PC-9 (cell line): Measurements from ENCODE around the gene AKAP8. TPM values are rescaled to one million over a fixed set of nuclear protein-coding genes. Genes with fewer than 3 reads are reported as not detected.

Experiments used
- BruUV-seq: library from RNA; stranded (reverse); fragments of 400-500 nt; replicated peaks from 2 replicates; lab custom pipeline; 2021; lab: Mats Ljungman, UMichigan
- CTCF ChIA-PET: fragments of 300-600 bp; sonication (Branson Sonifier 250); formaldehyde crosslinking; loops from one replicate; lab custom pipeline; 2022; ENCODE audit warnings: antibody characterized with exemption; lab: Charles Lee
- POLR2A ChIA-PET: fragments of 300-600 bp; sonication (Branson Sonifier 250); formaldehyde crosslinking; loops from one replicate; lab custom pipeline; 2022; ENCODE audit warnings: antibody characterized with exemption; ENCODE audit not compliant: unreplicated experiment; lab: Charles Lee
- DNase-seq, 2 experiments: peaks; one replicate each; pipeline versions ENCODE4 v3.0.0 to v3.0.0-alpha.2; 2015 to 2022; ENCODE audit warnings: mixed read lengths in 1 of 2
- H2AFZ ChIP-seq: fragments of 200-600 bp; sonication (generic); 2 replicates; pipeline ENCODE4 v1.8.1; 2017; ENCODE audit warnings: antibody characterized with exemption
- H3F3A ChIP-seq: fragments of 200-600 bp; sonication (generic); 2 replicates; pipeline ENCODE4 v1.8.1; 2017; ENCODE audit warnings: antibody characterized with exemption, mild to moderate bottlenecking, low read depth; ENCODE audit not compliant: insufficient read depth
- H3K27ac ChIP-seq: fragments of 200-600 bp; sonication (generic); 2 replicates; pipeline ENCODE4 v1.6.1; 2016; ENCODE audit warnings: mixed run types
- H3K27me3 ChIP-seq: fragments of 200-600 bp; sonication (generic); 2 replicates; pipeline ENCODE4 v1.6.1; 2016; ENCODE audit warnings: low read depth, mixed run types; ENCODE audit not compliant: insufficient read depth
- H3K36me3 ChIP-seq: fragments of 200-600 bp; sonication (generic); 2 replicates; pipeline ENCODE4 v1.6.1; 2016; ENCODE audit warnings: low read depth, mixed run types
- H3K4me1 ChIP-seq: fragments of 200-600 bp; sonication (generic); replicated peaks from 2 replicates; pipeline ENCODE4 v1.6.1; 2016; ENCODE audit warnings: mixed run types; ENCODE audit not compliant: insufficient read depth
- H3K4me2 ChIP-seq: fragments of 200-600 bp; sonication (generic); 2 replicates; pipeline ENCODE4 v1.6.1; 2017; ENCODE audit warnings: mixed run types
- H3K4me3 ChIP-seq: fragments of 200-600 bp; sonication (generic); 2 replicates; pipeline ENCODE4 v1.6.1; 2016; ENCODE audit warnings: mixed run types
- H3K79me2 ChIP-seq: fragments of 200-600 bp; sonication (generic); 2 replicates; pipeline ENCODE4 v1.6.1; 2017; ENCODE audit warnings: low read depth, mixed run types
- H3K9me2 ChIP-seq: fragments of 200-600 bp; sonication (generic); 2 replicates; pipeline ENCODE4 v1.8.1; 2017; ENCODE audit warnings: mild to moderate bottlenecking; ENCODE audit not compliant: insufficient read depth
- H3K9me3 ChIP-seq: fragments of 200-600 bp; sonication (generic); 2 replicates; pipeline ENCODE4 v1.8.1; 2016; ENCODE audit warnings: low read depth; ENCODE audit not compliant: insufficient read depth
- H4K20me1 ChIP-seq: fragments of 200-600 bp; sonication (generic); 2 replicates; pipeline ENCODE4 v1.8.1; 2017; ENCODE audit not compliant: insufficient read depth
- EZH2 ChIP-seq: fragments of 200-600 bp; sonication (generic); IDR thresholded peaks from 2 replicates; pipeline ENCODE4 v1.8.0; 2017; ENCODE audit warnings: antibody characterized with exemption, low read depth
- intact Hi-C: fragments of 100-400 bp; cut with micrococcal nuclease; formaldehyde crosslinking; loops from one replicate; pipeline ENCODE4 v1.10.0; 2022; ENCODE audit not compliant: unreplicated experiment
- total RNA-seq: library from RNA; stranded (reverse); gene quantifications from 2 replicates; pipeline ENCODE4 v1.2.3, GENCODE V29; 2021
- TF ChIP-seq, protein P1 (sequence below): fragments of 200-600 bp; sonication (generic); conservative IDR thresholded peaks from 2 replicates; pipeline ENCODE4 v1.6.1; 2017; ENCODE audit warnings: mixed run types, antibody characterized with exemption, mild to moderate bottlenecking, moderate library complexity

The AKAP8 gene
- total RNA-seq, 1 experiment from 2014 or later, result 43.4 TPM

GRCh38 chr19:15400521-15401396, 21.2 kb upstream of the AKAP8 start:
- DNase-seq, result no peak
- Histone ChIP-seq H3F3A (peaks cover 5% of the 10 kb centered on the region; the same call in 1 of the 2 replicates), H3K27me3 (no peaks in the 10 kb centered on the region), H4K20me1 (peaks cover 61% of the 10 kb centered on the region), H3K36me3 (peaks cover 28% of the 10 kb centered on the region; the same call in 1 of the 2 replicates), H3K9me2 (no peaks in the 10 kb centered on the region), H3K27ac (no peak overlapping the region), H3K9me3 (no peaks in the 10 kb centered on the region), H3K4me1 (no peaks in the 10 kb centered on the region), H2AFZ (no peak overlapping the region), H3K4me3 (no peak overlapping the region), H3K79me2 (peaks cover 41% of the 10 kb centered on the region), H3K4me2 (no peak overlapping the region)
- intact Hi-C loops, result no loop called here
- TF ChIP-seq, protein P1, sequence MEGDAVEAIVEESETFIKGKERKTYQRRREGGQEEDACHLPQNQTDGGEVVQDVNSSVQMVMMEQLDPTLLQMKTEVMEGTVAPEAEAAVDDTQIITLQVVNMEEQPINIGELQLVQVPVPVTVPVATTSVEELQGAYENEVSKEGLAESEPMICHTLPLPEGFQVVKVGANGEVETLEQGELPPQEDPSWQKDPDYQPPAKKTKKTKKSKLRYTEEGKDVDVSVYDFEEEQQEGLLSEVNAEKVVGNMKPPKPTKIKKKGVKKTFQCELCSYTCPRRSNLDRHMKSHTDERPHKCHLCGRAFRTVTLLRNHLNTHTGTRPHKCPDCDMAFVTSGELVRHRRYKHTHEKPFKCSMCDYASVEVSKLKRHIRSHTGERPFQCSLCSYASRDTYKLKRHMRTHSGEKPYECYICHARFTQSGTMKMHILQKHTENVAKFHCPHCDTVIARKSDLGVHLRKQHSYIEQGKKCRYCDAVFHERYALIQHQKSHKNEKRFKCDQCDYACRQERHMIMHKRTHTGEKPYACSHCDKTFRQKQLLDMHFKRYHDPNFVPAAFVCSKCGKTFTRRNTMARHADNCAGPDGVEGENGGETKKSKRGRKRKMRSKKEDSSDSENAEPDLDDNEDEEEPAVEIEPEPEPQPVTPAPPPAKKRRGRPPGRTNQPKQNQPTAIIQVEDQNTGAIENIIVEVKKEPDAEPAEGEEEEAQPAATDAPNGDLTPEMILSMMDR, result no peak
- TF ChIP-seq EZH2, result no peak
- POLR2A ChIA-PET, result no interaction called here
- BruUV-seq, result no TSS peak
- CTCF ChIA-PET, result no interaction called here

GRCh38 chr19:15399635-15400034, 20.0 kb upstream of the AKAP8 start:
- Histone ChIP-seq H2AFZ (no peak overlapping the region), H4K20me1 (peaks cover 50% of the 10 kb centered on the region), H3K27ac (no peak overlapping the region), H3K27me3 (no peaks in the 10 kb centered on the region), H3K4me1 (no peaks in the 10 kb centered on the region), H3K79me2 (peaks cover 30% of the 10 kb centered on the region), H3K9me3 (no peaks in the 10 kb centered on the region), H3K36me3 (peaks cover 28% of the 10 kb centered on the region; the same call in 1 of the 2 replicates), H3K9me2 (no peaks in the 10 kb centered on the region), H3K4me3 (no peak overlapping the region), H3F3A (peaks cover 12% of the 10 kb centered on the region; the same call in 1 of the 2 replicates), H3K4me2 (no peak overlapping the region)
- no peak for TF ChIP-seq EZH2
- TF ChIP-seq, protein P1, result no peak
- ChIA-PET POLR2A (no interaction called here), CTCF (no interaction called here)
- intact Hi-C loops, result no loop called here
- DNase-seq, result no peak
- BruUV-seq, result no TSS peak

- no peak overlapping the region for H3K4me2 ChIP-seq
- H3K9me3 ChIP-seq, result no peaks in the 10 kb centered on the region
- peaks cover 25% of the 10 kb centered on the region for H3K79me2 ChIP-seq
- no peak overlapping the region for H3K4me3 ChIP-seq
- H3K4me1 ChIP-seq, result no peaks in the 10 kb centered on the region
- intact Hi-C loops, result no loop called here
- H3K36me3 ChIP-seq, result peaks cover 28% of the 10 kb centered on the region; the same call in 1 of the 2 replicates
- no TSS peak for BruUV-seq
- no peak for DNase-seq
- H3F3A ChIP-seq, result peaks cover 15% of the 10 kb centered on the region; the same call in 1 of the 2 replicates
- no peak overlapping the region for H3K27ac ChIP-seq
- CTCF ChIA-PET, result no interaction called here
- H4K20me1 ChIP-seq, result peaks cover 45% of the 10 kb centered on the region
- no peak overlapping the region for H2AFZ ChIP-seq
- H3K27me3 ChIP-seq, result no peaks in the 10 kb centered on the region
- no peaks in the 10 kb centered on the region for H3K9me2 ChIP-seq
- POLR2A ChIA-PET, result no interaction called here
- TF ChIP-seq, protein P1, result no peak
- no peak for TF ChIP-seq EZH2
Observed at GRCh38 chr19:15399234-15399515, 19.6 kb upstream of the AKAP8 start.
